GM12873 (cell line): ENCODE measurements around the gene LMBR1.

Experiments used
- CTCF ChIP-seq: IDR thresholded peaks from 2 replicates; pipeline ENCODE4 v1.5.1; 2012; ENCODE audit warnings: low read depth, mild to moderate bottlenecking, moderate library complexity, low read length, control low read depth; ENCODE audit not compliant: insufficient read depth; ENCODE audit errors: missing control alignments

LMBR1 gene

DNA sequence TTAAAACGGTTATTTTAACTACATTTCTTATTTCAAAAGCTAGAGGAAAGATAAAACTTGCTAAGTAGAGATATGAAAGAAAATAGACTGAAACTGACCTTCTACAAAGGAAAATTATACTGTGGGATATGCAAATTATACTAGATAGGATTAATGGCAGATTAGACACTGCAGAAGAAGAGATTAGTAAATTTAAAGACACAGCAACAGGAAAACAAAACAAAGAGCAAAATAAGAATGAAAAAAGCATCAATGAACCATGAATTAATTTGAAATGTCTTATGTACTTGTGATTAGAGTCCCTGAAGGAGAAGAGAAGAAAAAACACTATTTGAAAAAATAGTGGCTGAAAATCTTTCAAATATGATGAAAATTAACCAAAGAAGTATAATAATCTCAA lies 200.1 kb downstream of the LMBR1 start:
- no peak for TF ChIP-seq CTCF

DNA sequence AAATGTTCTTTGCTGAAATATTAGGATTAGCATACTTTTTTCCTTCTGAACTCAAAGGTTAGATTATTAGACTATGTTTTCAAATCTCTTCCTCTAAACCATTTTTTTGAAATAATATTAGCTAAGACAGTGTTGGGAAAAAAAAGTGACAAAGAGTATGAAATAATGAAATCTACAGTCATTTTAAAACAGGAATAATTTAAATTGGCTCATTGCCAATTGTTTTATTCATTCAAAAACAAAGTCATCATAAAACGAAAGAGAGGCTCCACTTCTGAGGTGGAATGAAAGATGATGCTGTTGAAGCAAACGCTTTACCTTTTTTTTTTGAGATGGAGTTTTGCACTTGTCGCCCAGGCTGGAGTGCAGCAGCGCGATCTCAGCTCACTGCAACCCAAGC lies 201.2 kb downstream of the LMBR1 start:
- no peak for TF ChIP-seq CTCF

GRCh38 chr7:156684661-156685060 lies 208.3 kb downstream of the LMBR1 start:
- TF ChIP-seq CTCF: no peak

DNA sequence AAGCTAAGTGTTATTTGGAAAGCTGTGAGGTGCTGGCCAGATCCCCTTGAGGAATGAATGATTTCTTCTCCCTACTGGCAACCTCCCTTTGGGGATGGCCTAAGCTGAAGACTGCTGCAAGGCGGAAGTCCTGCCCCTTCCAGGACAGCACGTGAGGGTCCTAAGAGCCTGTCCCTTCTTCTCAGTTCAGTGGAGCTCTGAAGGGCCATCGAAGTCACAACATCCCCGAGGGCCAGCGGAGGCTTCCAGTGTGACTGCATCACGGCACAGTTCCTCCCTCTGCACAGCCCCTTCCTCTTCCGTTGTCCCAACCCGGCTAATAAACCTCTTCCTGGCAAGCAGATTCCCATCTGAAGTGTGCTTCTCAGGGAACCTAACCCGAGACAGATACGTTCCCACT lies 208.7 kb downstream of the LMBR1 start:
- no peak for TF ChIP-seq CTCF

GRCh38 chr7:156682928-156683327 lies 210.1 kb downstream of the LMBR1 start:
- TF ChIP-seq CTCF: no peak

- TF ChIP-seq CTCF: no peak
Measured at GRCh38 chr7:156680281-156680680, 212.7 kb downstream of the LMBR1 start.

DNA sequence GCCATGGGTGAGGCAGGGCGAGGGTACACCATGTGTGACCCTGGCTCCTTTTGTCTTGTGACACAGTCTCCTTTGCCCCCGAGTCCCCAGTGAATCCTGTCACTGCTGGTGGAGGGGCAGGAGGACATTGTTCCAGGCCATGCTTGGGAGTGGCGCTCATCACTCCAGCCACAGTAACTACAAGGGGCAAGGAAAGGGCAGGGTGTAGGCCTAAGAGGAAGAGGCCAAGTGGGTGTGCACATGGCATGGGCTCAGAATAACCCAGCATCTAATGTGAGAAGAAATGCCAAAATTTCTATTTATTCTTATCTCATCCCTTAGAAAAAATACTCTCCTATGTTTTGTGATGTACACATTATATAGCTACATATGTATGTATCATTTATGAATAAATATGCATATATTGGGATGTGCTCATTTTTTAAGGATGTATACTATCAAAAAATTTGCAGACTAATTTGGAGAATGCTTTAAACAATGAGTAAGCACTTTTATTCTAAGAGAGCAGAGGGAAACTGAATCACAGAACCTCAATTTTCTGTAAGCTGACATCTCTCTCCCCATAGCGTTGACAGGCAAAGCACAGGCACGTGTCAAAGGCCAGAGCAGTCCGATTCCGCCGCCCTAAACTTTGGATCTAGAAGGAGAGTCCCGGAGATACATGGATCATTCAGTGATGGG lies 215.5 kb downstream of the LMBR1 start:
- TF ChIP-seq CTCF: no peak
